Neural progenitor cell (in vitro differentiated cells): ENCODE measurements around the gene PIP5K1B. TPM values are rescaled to one million over a fixed set of nuclear protein-coding genes. Genes with fewer than 3 reads are reported as not detected.

Experiments used
- DNase-seq: peaks from one replicate; pipeline ENCODE4 v3.0.0-alpha.2; 2016; ENCODE audit warnings: low spot score
- H2AFZ ChIP-seq: fragments of 200-600 bp; sonication (generic); replicated peaks from 2 replicates; pipeline ENCODE4 v1.6.1; 2016; ENCODE audit warnings: antibody characterized with exemption
- H3F3A ChIP-seq: fragments of 200-600 bp; sonication (generic); 2 replicates; pipeline ENCODE4 v1.6.1; 2016; ENCODE audit warnings: antibody characterized with exemption, low read depth
- H3K27ac ChIP-seq: fragments of 200-600 bp; sonication (generic); 2 replicates; pipeline ENCODE4 v1.5.1; 2016; ENCODE audit warnings: mild to moderate bottlenecking
- H3K27me3 ChIP-seq: fragments of 200-600 bp; sonication (generic); 2 replicates; pipeline ENCODE4 v1.6.1; 2016; ENCODE audit warnings: mild to moderate bottlenecking, moderate library complexity
- H3K36me3 ChIP-seq: fragments of 200-600 bp; sonication (generic); 2 replicates; pipeline ENCODE4 v1.5.1; 2016
- H3K4me1 ChIP-seq: fragments of 200-600 bp; sonication (generic); 2 replicates; pipeline ENCODE4 v1.6.1; 2016; ENCODE audit warnings: mixed run types
- H3K4me2 ChIP-seq: fragments of 200-600 bp; sonication (generic); 2 replicates; pipeline ENCODE4 v1.6.1; 2016
- H3K4me3 ChIP-seq: fragments of 200-600 bp; sonication (generic); 2 replicates; pipeline ENCODE4 v1.5.1; 2016
- H3K79me2 ChIP-seq: fragments of 200-600 bp; sonication (generic); 2 replicates; pipeline ENCODE4 v1.6.1; 2016; ENCODE audit warnings: low read depth
- H3K9ac ChIP-seq: fragments of 200-600 bp; sonication (generic); 2 replicates; pipeline ENCODE4 v1.6.1; 2016
- H3K9me3 ChIP-seq: fragments of 200-600 bp; sonication (generic); 2 replicates; pipeline ENCODE4 v1.5.1; 2016; ENCODE audit warnings: low read depth
- H4K20me1 ChIP-seq: fragments of 200-600 bp; sonication (generic); 2 replicates; pipeline ENCODE4 v1.6.1; 2016; ENCODE audit warnings: low read depth
- H3K27ac Mint-ChIP-seq: 3 replicates; pipeline ENCODE4 v1.8.0; 2021; ENCODE audit warnings: mixed read lengths
- H3K27me3 Mint-ChIP-seq: 2 replicates; pipeline ENCODE4 v1.8.0; 2022; ENCODE audit warnings: low read depth, mild to moderate bottlenecking, inconsistent platforms, moderate library complexity, mixed read lengths; ENCODE audit not compliant: insufficient read depth
- H3K36me3 Mint-ChIP-seq: 3 replicates; pipeline ENCODE4 v1.8.0; 2021; ENCODE audit warnings: mixed read lengths
- H3K4me1 Mint-ChIP-seq: 3 replicates; pipeline ENCODE4 v1.8.0; 2021; ENCODE audit warnings: mixed read lengths
- H3K4me3 Mint-ChIP-seq: 3 replicates; pipeline ENCODE4 v1.8.0; 2021; ENCODE audit warnings: mild to moderate bottlenecking, moderate library complexity, mixed read lengths
- H3K9me3 Mint-ChIP-seq: 3 replicates; pipeline ENCODE4 v1.8.0; 2020; ENCODE audit warnings: mixed read lengths
- CTCF ChIP-seq: fragments of 200-600 bp; sonication (generic); IDR thresholded peaks from 2 replicates; pipeline ENCODE4 v1.5.1; 2017; ENCODE audit warnings: antibody characterized with exemption, mild to moderate bottlenecking
- EZH2 ChIP-seq: fragments of 200-600 bp; sonication (generic); IDR thresholded peaks from 2 replicates; pipeline ENCODE4 v1.6.1; 2017; ENCODE audit warnings: antibody characterized with exemption, mild to moderate bottlenecking, moderate library complexity
- EZH2phosphoT487 ChIP-seq: fragments of 200-600 bp; sonication (generic); IDR thresholded peaks from 2 replicates; pipeline ENCODE4 v1.6.1; 2017; ENCODE audit warnings: antibody characterized with exemption
- total RNA-seq: library from RNA; depleted of rRNA; stranded (reverse); fragments of >200 nt; gene quantifications from 2 replicates; pipeline ENCODE4 v1.2.3, GENCODE V29; 2015; ENCODE audit warnings: low replicate concordance

Gene PIP5K1B
- total RNA-seq, 1 donor from 2014 or later: 3.2 TPM

GRCh38 chr9:68923480-68923879 lies 218.4 kb downstream of the PIP5K1B start:
- Histone ChIP-seq H3K36me3 (no peaks in the 10 kb centered on the region), H3K79me2 (no peaks in the 10 kb centered on the region), H3F3A (no peaks in the 10 kb centered on the region), H4K20me1 (no peaks in the 10 kb centered on the region), H3K4me2 (no peak overlapping the region), H2AFZ (no peak overlapping the region), H3K9me3 (no peaks in the 10 kb centered on the region), H3K27ac (no peak overlapping the region), H3K27me3 (no peaks in the 10 kb centered on the region), H3K9ac (no peak overlapping the region), H3K4me1 (no peaks in the 10 kb centered on the region), H3K4me3 (no peak overlapping the region)
- peaks cover 3% of the 10 kb centered on the region for H3K27me3 Mint-ChIP-seq
- H3K9me3 Mint-ChIP-seq: no peaks in the 10 kb centered on the region
- no peak overlapping the region for H3K4me3 Mint-ChIP-seq
- H3K36me3 Mint-ChIP-seq: peaks cover 18% of the 10 kb centered on the region
- no peak for DNase-seq
- TF ChIP-seq CTCF (no peak), EZH2phosphoT487 (no peak), EZH2 (no peak)
- no peaks in the 10 kb centered on the region for H3K4me1 Mint-ChIP-seq
- H3K27ac Mint-ChIP-seq: no peak overlapping the region

GRCh38 chr9:68925175-68925574 lies 220.1 kb downstream of the PIP5K1B start:
- H3K27ac ChIP-seq: no peak overlapping the region
- H3F3A ChIP-seq: no peaks in the 10 kb centered on the region
- Mint-ChIP-seq H3K27me3 (no peaks in the 10 kb centered on the region), H3K4me3 (no peak overlapping the region), H3K36me3 (peaks cover 10% of the 10 kb centered on the region), H3K27ac (no peak overlapping the region), H3K4me1 (no peaks in the 10 kb centered on the region), H3K9me3 (no peaks in the 10 kb centered on the region)
- DNase-seq: no peak
- H3K4me3 ChIP-seq: no peak overlapping the region
- no peaks in the 10 kb centered on the region for H3K79me2 ChIP-seq
- no peaks in the 10 kb centered on the region for H3K36me3 ChIP-seq
- no peaks in the 10 kb centered on the region for H3K27me3 ChIP-seq
- TF ChIP-seq CTCF: no peak
- TF ChIP-seq EZH2: no peak
- TF ChIP-seq EZH2phosphoT487: no peak
- H3K4me2 ChIP-seq: no peak overlapping the region
- no peaks in the 10 kb centered on the region for H3K4me1 ChIP-seq
- no peak overlapping the region for H2AFZ ChIP-seq
- no peak overlapping the region for H3K9ac ChIP-seq
- no peaks in the 10 kb centered on the region for H3K9me3 ChIP-seq
- H4K20me1 ChIP-seq: no peaks in the 10 kb centered on the region

GRCh38 chr9:68927165-68927564 lies 222.1 kb downstream of the PIP5K1B start:
- H3K9me3 ChIP-seq: no peaks in the 10 kb centered on the region
- H3K36me3 ChIP-seq: no peaks in the 10 kb centered on the region
- TF ChIP-seq EZH2 (no peak), CTCF (no peak)
- no peaks in the 10 kb centered on the region for H3K4me1 ChIP-seq
- no peaks in the 10 kb centered on the region for H3K79me2 ChIP-seq
- no peak for DNase-seq
- H2AFZ ChIP-seq: no peak overlapping the region
- Mint-ChIP-seq H3K36me3 (peaks cover 4% of the 10 kb centered on the region), H3K4me3 (no peak overlapping the region), H3K9me3 (no peaks in the 10 kb centered on the region), H3K4me1 (no peaks in the 10 kb centered on the region), H3K27ac (no peak overlapping the region), H3K27me3 (no peaks in the 10 kb centered on the region)
- no peaks in the 10 kb centered on the region for H3K27me3 ChIP-seq
- H3K4me3 ChIP-seq: no peak overlapping the region
- no peak overlapping the region for H3K9ac ChIP-seq
- no peak overlapping the region for H3K4me2 ChIP-seq
- no peaks in the 10 kb centered on the region for H3F3A ChIP-seq
- no peak overlapping the region for H3K27ac ChIP-seq
- H4K20me1 ChIP-seq: no peaks in the 10 kb centered on the region

GRCh38 chr9:68931821-68932220 lies 226.8 kb downstream of the PIP5K1B start:
- Mint-ChIP-seq H3K27me3 (no peaks in the 10 kb centered on the region), H3K36me3 (peaks cover 8% of the 10 kb centered on the region), H3K9me3 (no peaks in the 10 kb centered on the region), H3K4me1 (no peaks in the 10 kb centered on the region), H3K4me3 (no peak overlapping the region), H3K27ac (no peak overlapping the region)
- H3K4me1 ChIP-seq: peaks cover 5% of the 10 kb centered on the region
- H4K20me1 ChIP-seq: no peaks in the 10 kb centered on the region
- H3K27me3 ChIP-seq: no peaks in the 10 kb centered on the region
- TF ChIP-seq CTCF (no peak), EZH2 (no peak), EZH2phosphoT487 (no peak)
- H3F3A ChIP-seq: no peaks in the 10 kb centered on the region
- H2AFZ ChIP-seq: no peak overlapping the region
- H3K9me3 ChIP-seq: no peaks in the 10 kb centered on the region
- H3K4me2 ChIP-seq: no peak overlapping the region
- no peak overlapping the region for H3K4me3 ChIP-seq
- H3K79me2 ChIP-seq: no peaks in the 10 kb centered on the region
- DNase-seq: no peak
- H3K36me3 ChIP-seq: no peaks in the 10 kb centered on the region
- H3K9ac ChIP-seq: no peak overlapping the region
- H3K27ac ChIP-seq: no peak overlapping the region
